Activated CD4-positive, alpha-beta T cell treated with anti-CD3 and anti-CD28 coated beads for 36 hours (primary cell): ENCODE results near the gene ALDH1A2. TPM values are rescaled to one million over a fixed set of nuclear protein-coding genes. Genes with fewer than 3 reads are reported as not detected.
"Not testable (repeated sequence)": the region's sequence is repeated elsewhere in the genome, so short reads cannot be mapped to it uniquely, and the experiment has no call there.

ENCODE experiments used
- ATAC-seq: fragments of 200-7000 bp; cut with Tn5 transposase; one replicate; pipeline ENCODE4 v1.10.0; 2021; ENCODE audit warnings: mild to moderate bottlenecking, moderate library complexity
- CTCF ChIA-PET: fragments of 350-600 bp; sonication (Branson Sonifier 250); formaldehyde crosslinking; loops from one replicate; lab custom pipeline; 2021; ENCODE audit warnings: antibody characterized with exemption; lab: Charles Lee
- POLR2A ChIA-PET: fragments of 350-600 bp; sonication (Branson Sonifier 250); formaldehyde crosslinking; loops from one replicate; lab custom pipeline; 2021; ENCODE audit warnings: antibody characterized with exemption, inconsistent platforms; lab: Charles Lee
- DNase-seq: peaks from one replicate; pipeline ENCODE4 v3.0.0-alpha.2; 2020
- H3K27ac Mint-ChIP-seq: one replicate; pipeline ENCODE4 v1.8.0; 2021; ENCODE audit warnings: mixed read lengths
- H3K27me3 Mint-ChIP-seq: one replicate; pipeline ENCODE4 v1.8.0; 2021; ENCODE audit warnings: mixed read lengths
- H3K36me3 Mint-ChIP-seq: one replicate; pipeline ENCODE4 v1.8.0; 2021; ENCODE audit warnings: low read depth, mixed read lengths
- H3K4me1 Mint-ChIP-seq: one replicate; pipeline ENCODE4 v1.8.0; 2021; ENCODE audit warnings: mixed read lengths
- H3K4me3 Mint-ChIP-seq: one replicate; pipeline ENCODE4 v1.8.0; 2021; ENCODE audit warnings: mild to moderate bottlenecking, moderate library complexity, mixed read lengths
- H3K9me3 Mint-ChIP-seq: one replicate; pipeline ENCODE4 v1.8.0; 2021; ENCODE audit warnings: low read depth, mixed read lengths
- intact Hi-C, 2 experiments: fragments of 100-400 bp; cut with DNase I in 1 of 2; cut with micrococcal nuclease in 1 of 2; formaldehyde crosslinking; loops; one replicate each; pipeline versions ENCODE4 v1.14.2 to v1.15.1; 2022 to 2024; cut with DNase I, micrococcal nuclease
- total RNA-seq, 2 experiments: library from RNA; stranded (reverse); gene quantifications; one replicate each; pipeline ENCODE4 v1.2.3, GENCODE V29; 2021

Gene ALDH1A2
- not detected for total RNA-seq

DNA sequence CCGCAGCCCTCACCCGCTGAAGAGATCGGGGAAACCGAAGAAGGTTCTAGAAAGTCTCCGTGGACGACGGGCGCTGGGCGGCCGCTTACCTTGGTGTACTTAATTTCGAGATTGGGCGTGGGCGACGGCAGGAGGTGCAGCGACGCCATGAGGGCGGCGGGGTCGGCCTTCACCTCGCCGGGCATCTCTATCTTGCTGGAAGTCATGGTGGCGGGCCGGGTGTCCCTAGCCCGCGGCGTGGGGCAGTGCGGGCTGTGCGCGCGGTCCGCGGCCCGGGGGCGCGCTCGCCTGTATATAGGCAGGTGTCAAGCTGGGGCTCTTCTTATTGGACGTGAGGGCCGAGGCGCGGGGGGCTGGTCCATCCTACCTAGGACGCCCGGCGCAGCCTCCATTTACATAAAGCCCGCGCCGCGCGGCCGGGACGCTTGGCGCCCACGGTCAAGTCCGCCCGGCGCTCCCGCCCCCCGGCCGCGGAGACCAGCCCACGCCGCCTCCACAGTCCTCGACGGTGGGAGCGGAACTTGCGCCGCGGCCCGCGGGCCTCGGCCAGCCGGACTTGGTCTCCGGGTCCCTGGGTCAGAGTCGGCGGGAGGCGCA is at the start of gene ALDH1A2:
TSS of gene ALDH1A2 (minus strand) at position 267 of the 597 bp plus-strand sequence. CDS start at position 206, 61 bp downstream.
- DNase-seq: peak; percentile 41
- ATAC-seq: no peak
- CTCF ChIA-PET: interaction anchor here (0.6 to 7.4 kb wide), 4 partner anchors 10 to 200 kb away, joined by 3 to 107 read pairs (median 6); no protein-coding TSS in a partner anchor
- H3K36me3 Mint-ChIP-seq: no peaks in the 10 kb centered on the region
- no peak within 1 kb of the TSS for H3K27ac Mint-ChIP-seq
- H3K4me1 Mint-ChIP-seq: peaks cover 3% of the 10 kb centered on the region
- POLR2A ChIA-PET: no interaction called here
- intact Hi-C loops: loop anchor here (2.0 to 10.0 kb wide), 3 partner anchors 199 to 503 kb away; no protein-coding TSS in a partner anchor
- H3K27me3 Mint-ChIP-seq: peaks cover 42% of the 10 kb centered on the region
- H3K4me3 Mint-ChIP-seq: peak within 1 kb of the TSS; percentile 21
- no peaks in the 10 kb centered on the region for H3K9me3 Mint-ChIP-seq

- H3K27ac Mint-ChIP-seq: no peak overlapping the region
- H3K27me3 Mint-ChIP-seq: peaks cover 8% of the 10 kb centered on the region
- no peak for ATAC-seq
- POLR2A ChIA-PET: no interaction called here
- H3K4me1 Mint-ChIP-seq: no peaks in the 10 kb centered on the region
- no peaks in the 10 kb centered on the region for H3K36me3 Mint-ChIP-seq
- CTCF ChIA-PET: no interaction called here
- no peak for DNase-seq
- no peak overlapping the region for H3K4me3 Mint-ChIP-seq
- intact Hi-C loops: no loop called here
- H3K9me3 Mint-ChIP-seq: no peaks in the 10 kb centered on the region
These were observed 49.3 kb upstream of the ALDH1A2 start for GRCh38 chr15:58114812-58115211.

GRCh38 chr15:58114388-58114787 is 48.9 kb upstream of the ALDH1A2 start:
- H3K27me3 Mint-ChIP-seq: peaks cover 8% of the 10 kb centered on the region
- intact Hi-C loops: no loop called here
- H3K36me3 Mint-ChIP-seq: no peaks in the 10 kb centered on the region
- no peak for ATAC-seq
- H3K27ac Mint-ChIP-seq: no peak overlapping the region
- CTCF ChIA-PET: no interaction called here
- no peaks in the 10 kb centered on the region for H3K9me3 Mint-ChIP-seq
- H3K4me3 Mint-ChIP-seq: no peak overlapping the region
- no peak for DNase-seq
- POLR2A ChIA-PET: no interaction called here
- no peaks in the 10 kb centered on the region for H3K4me1 Mint-ChIP-seq

- DNase-seq, H3K27me3 Mint-ChIP-seq, H3K4me1 Mint-ChIP-seq, intact Hi-C loops, H3K9me3 Mint-ChIP-seq, H3K4me3 Mint-ChIP-seq, H3K36me3 Mint-ChIP-seq, ATAC-seq, H3K27ac Mint-ChIP-seq, POLR2A ChIA-PET: not testable (repeated sequence)
- CTCF ChIA-PET: interaction anchor here (0.5 kb wide), 1 partner anchor 90 kb away, joined by 3 read pairs; no protein-coding TSS in a partner anchor
These were observed 47.8 kb upstream of the ALDH1A2 start for GRCh38 chr15:58113358-58113757.

DNA sequence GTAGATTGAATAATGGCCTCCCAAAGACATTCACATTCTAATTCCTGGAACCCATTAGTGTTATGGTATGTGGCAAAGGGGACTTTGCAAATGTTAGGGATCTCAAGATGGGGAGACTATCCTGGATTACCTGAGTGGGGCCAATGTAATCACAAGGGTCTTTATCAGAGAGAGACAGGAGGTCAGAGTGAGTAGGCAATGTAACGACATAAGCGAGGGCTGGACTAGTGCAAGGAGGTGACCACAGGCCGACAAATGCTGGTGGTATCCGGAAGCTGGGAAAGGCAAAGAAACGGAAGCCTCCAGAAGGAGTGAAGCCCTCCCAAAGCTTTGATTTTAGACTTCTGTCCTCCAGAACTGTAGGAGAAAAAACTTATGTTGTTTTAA is 46.2 kb upstream of the ALDH1A2 start:
- Mint-ChIP-seq H3K36me3 (no peaks in the 10 kb centered on the region), H3K4me1 (no peaks in the 10 kb centered on the region), H3K27me3 (peaks cover 10% of the 10 kb centered on the region), H3K4me3 (no peak overlapping the region), H3K9me3 (no peaks in the 10 kb centered on the region), H3K27ac (no peak overlapping the region)
- CTCF ChIA-PET: no interaction called here
- POLR2A ChIA-PET: no interaction called here
- intact Hi-C loops: no loop called here
- no peak for ATAC-seq
- DNase-seq: no peak

DNA sequence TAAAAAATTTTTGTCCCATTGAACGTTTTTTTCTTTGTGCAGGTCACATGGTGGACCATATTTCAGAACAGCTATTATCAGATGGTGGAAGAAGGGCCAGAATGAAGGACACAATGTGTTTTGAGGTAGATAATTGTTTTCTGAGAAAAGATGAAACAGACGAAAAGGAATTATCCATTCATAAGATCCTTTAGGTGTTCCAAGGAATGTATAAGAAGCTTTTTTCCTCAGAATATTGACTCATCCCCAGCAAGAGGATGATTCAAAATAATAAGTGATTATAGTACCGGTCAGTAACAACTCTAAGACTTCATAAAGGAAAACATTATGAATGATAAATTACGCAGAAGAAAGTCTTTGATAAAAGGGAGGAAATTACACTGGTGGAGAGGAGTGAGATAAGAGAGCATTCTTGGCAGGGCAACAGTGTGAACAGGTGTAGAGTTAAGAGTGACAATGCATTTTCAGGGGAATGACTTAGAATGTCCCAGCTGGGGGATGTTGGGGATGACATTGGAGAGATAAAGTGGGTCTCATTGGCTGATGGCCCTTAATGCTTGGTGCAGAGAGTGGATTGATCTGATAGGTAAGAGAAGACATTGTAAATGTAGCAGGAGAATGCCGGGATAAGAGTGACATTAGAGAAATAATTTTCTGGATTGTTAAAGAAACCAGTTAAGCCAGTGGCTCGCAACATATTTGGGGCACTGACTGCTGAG is 45.6 kb upstream of the ALDH1A2 start:
- H3K27ac Mint-ChIP-seq: no peak overlapping the region
- no peak overlapping the region for H3K4me3 Mint-ChIP-seq
- DNase-seq (no peak), ATAC-seq (no peak)
- H3K36me3 Mint-ChIP-seq: no peaks in the 10 kb centered on the region
- intact Hi-C loops: no loop called here
- ChIA-PET CTCF (no interaction called here), POLR2A (no interaction called here)
- H3K4me1 Mint-ChIP-seq: no peaks in the 10 kb centered on the region
- H3K9me3 Mint-ChIP-seq: no peaks in the 10 kb centered on the region
- peaks cover 13% of the 10 kb centered on the region for H3K27me3 Mint-ChIP-seq

GRCh38 chr15:58109419-58109818 is 43.9 kb upstream of the ALDH1A2 start:
- Mint-ChIP-seq H3K27me3 (peaks cover 13% of the 10 kb centered on the region), H3K36me3 (no peaks in the 10 kb centered on the region), H3K27ac (no peak overlapping the region), H3K4me3 (no peak overlapping the region), H3K9me3 (no peaks in the 10 kb centered on the region), H3K4me1 (no peaks in the 10 kb centered on the region)
- intact Hi-C loops: no loop called here
- ChIA-PET CTCF (no interaction called here), POLR2A (no interaction called here)
- DNase-seq (no peak), ATAC-seq (no peak)

- no peak for ATAC-seq
- H3K9me3 Mint-ChIP-seq: no peaks in the 10 kb centered on the region
- no peak overlapping the region for H3K4me3 Mint-ChIP-seq
- no peaks in the 10 kb centered on the region for H3K4me1 Mint-ChIP-seq
- intact Hi-C loops: no loop called here
- ChIA-PET POLR2A (no interaction called here), CTCF (no interaction called here)
- DNase-seq: no peak
- H3K27me3 Mint-ChIP-seq: peaks cover 19% of the 10 kb centered on the region
- no peak overlapping the region for H3K27ac Mint-ChIP-seq
- H3K36me3 Mint-ChIP-seq: no peaks in the 10 kb centered on the region
These were observed 42.6 kb upstream of the ALDH1A2 start for GRCh38 chr15:58108117-58108516.

DNA sequence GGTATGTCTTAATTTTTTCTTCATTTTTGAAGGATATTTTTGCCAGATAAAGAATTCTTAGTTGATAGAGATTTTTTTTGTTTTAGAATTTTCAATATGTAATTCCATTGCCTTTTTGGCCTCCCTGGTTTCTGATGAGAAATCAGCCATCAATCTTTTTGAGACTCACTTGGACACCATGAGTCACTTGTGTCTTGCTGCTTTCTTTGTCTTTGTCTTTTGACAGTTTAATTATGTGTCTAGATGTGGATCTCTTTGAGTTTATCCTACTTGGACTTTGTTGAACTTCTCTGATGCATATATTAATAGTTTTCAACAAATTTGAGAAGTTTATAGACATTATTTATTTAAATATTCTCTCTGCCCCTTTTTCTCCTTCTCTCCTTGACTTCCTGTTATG is 38.0 kb upstream of the ALDH1A2 start:
- Mint-ChIP-seq H3K4me1 (no peaks in the 10 kb centered on the region), H3K27ac (no peak overlapping the region), H3K4me3 (no peak overlapping the region), H3K27me3 (peaks cover 27% of the 10 kb centered on the region), H3K9me3 (no peaks in the 10 kb centered on the region), H3K36me3 (no peaks in the 10 kb centered on the region)
- DNase-seq (no peak), ATAC-seq (no peak)
- intact Hi-C loops: no loop called here
- ChIA-PET CTCF (interaction anchor here (1.1 kb wide), 1 partner anchor 37 kb away, joined by 3 read pairs; no protein-coding TSS in a partner anchor), POLR2A (no interaction called here)

- peaks cover 17% of the 10 kb centered on the region for H3K27me3 Mint-ChIP-seq
- H3K4me1 Mint-ChIP-seq: no peaks in the 10 kb centered on the region
- ChIA-PET CTCF (no interaction called here), POLR2A (no interaction called here)
- no peak overlapping the region for H3K27ac Mint-ChIP-seq
- ATAC-seq (no peak), DNase-seq (no peak)
- intact Hi-C loops: no loop called here
- no peaks in the 10 kb centered on the region for H3K36me3 Mint-ChIP-seq
- H3K9me3 Mint-ChIP-seq: no peaks in the 10 kb centered on the region
- H3K4me3 Mint-ChIP-seq: no peak overlapping the region
These were observed 31.1 kb upstream of the ALDH1A2 start for GRCh38 chr15:58096529-58097084.

- Mint-ChIP-seq H3K9me3 (no peaks in the 10 kb centered on the region), H3K36me3 (no peaks in the 10 kb centered on the region), H3K4me1 (no peaks in the 10 kb centered on the region), H3K27ac (no peak overlapping the region), H3K27me3 (peaks cover 13% of the 10 kb centered on the region), H3K4me3 (no peak overlapping the region)
- intact Hi-C loops: no loop called here
- ATAC-seq: no peak
- ChIA-PET CTCF (no interaction called here), POLR2A (no interaction called here)
- no peak for DNase-seq
These were observed 29.9 kb upstream of the ALDH1A2 start for GRCh38 chr15:58095415-58095814.

GRCh38 chr15:58087871-58088270 is 22.4 kb upstream of the ALDH1A2 start:
- DNase-seq (no peak), ATAC-seq (no peak)
- Mint-ChIP-seq H3K27me3 (peaks cover 34% of the 10 kb centered on the region), H3K4me1 (peaks cover 9% of the 10 kb centered on the region), H3K9me3 (peaks cover 2% of the 10 kb centered on the region), H3K4me3 (no peak overlapping the region), H3K27ac (no peak overlapping the region), H3K36me3 (no peaks in the 10 kb centered on the region)
- ChIA-PET CTCF (interaction anchor here (0.6 to 1.7 kb wide), 3 partner anchors 18 to 227 kb away, joined by 3 to 9 read pairs (median 3); no protein-coding TSS in a partner anchor), POLR2A (no interaction called here)
- intact Hi-C loops: no loop called here
